IPS-11a (cell line): ENCODE measurements around the gene GRM3.

ENCODE experiments used
- H3K4me3 ChIP-seq: one replicate; pipeline ENCODE4 v1.5.1; 2013; ENCODE audit warnings: low read depth, low read length, control low read depth

Gene GRM3

DNA sequence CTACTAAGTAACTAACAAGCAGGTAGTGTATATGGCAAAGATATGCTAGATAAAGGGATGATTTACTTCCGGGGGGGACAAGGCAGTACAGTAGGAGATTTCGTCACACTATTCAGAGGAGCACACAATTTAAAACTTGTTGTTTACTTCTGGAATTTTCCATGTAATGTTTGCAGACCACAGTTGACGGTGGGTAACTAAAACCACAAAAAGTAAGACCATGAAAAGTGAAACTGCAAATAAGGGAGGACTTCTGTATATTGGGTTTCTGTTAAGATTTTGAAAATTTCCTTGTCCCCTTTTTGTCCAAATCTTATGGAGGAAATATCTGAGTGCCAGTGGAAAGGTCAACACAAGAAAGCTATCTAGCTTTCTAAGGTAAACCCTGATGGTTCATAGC, 245.8 kb downstream of the GRM3 start:
- H3K4me3 ChIP-seq = no peak overlapping the region

DNA sequence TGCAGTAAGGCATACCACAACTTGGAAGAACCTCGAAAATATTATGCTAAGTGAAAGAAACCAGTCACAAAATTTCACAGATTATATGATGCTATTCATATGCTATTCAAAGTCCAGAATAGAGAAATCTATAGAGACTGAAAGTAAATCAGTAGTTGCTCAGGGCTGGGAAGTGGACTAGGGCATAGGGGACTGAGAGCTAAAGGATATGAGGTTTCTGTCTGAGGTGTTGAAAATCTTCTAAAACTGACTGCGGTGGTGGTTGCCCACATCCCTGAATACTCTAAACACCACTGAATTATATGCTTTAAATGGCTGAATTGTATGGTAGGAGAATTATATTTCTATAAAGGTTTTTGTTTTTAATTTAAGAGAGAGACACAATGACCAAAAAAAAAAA, 254.5 kb downstream of the GRM3 start:
- H3K4me3 ChIP-seq = no peak overlapping the region

DNA sequence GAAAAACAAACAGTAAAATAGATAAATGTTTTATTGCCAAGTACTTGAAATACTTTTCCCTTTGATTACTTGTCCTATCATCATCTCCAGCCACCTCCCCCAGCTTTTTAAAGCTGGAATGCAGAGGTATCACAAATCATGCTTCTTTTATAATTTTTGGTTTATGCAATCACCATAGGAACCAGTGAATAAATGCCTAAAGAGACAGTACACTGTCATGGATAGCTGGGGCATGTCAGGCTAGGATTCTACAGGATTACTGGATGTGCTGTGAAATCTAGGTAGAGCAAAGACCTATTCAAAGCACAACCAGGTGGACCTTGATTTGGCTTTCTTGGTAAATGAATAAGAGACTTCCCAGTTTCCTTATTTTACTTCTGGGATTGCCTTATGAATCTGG, 257.2 kb downstream of the GRM3 start:
- H3K4me3 ChIP-seq = no peak overlapping the region

DNA sequence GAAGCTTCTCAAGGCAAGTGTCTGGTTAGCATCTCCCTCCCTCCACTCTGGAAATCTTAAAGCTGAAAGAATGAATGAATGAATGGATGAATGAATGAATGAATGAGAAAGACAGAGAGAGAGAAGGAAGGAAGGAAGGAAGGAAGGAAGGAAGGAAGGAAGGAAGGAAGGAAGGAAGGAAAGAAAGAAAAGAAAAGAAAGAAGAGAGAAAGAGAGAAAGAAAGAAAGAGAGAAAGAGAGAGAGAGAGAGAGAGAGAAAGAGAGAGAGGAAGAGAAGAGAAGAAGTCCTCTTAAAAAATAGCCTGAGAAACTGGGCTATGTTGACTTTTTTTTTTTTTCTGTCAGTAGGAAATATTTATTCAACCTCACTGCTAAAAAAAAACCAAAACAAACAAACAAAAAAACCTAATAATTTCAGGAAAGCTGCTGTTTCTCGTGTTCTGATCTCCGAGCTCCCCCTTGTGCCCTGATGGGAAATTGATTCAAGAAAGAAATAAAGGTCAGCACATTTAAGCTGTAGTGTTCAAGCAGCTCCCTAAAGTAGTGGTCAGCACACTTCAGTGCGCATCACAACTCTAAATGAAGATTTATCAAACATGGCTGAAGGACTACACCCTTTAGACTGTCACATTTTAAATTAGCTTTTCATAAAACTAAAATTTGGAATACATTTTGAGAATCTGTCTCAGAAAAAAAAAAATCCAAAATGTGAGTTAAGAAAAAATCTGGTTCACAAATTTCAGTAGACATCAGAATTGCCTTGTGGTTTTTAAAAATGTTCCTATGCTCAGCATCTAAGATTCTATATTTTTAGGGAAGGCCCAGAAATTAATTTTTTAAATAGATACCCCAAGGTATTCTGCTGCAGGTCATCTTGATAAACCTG, 261.5 kb downstream of the GRM3 start:
- H3K4me3 ChIP-seq = no peak overlapping the region

GRCh38 chr7:86908948-86909347, 265.2 kb downstream of the GRM3 start:
- no peak overlapping the region for H3K4me3 ChIP-seq

DNA sequence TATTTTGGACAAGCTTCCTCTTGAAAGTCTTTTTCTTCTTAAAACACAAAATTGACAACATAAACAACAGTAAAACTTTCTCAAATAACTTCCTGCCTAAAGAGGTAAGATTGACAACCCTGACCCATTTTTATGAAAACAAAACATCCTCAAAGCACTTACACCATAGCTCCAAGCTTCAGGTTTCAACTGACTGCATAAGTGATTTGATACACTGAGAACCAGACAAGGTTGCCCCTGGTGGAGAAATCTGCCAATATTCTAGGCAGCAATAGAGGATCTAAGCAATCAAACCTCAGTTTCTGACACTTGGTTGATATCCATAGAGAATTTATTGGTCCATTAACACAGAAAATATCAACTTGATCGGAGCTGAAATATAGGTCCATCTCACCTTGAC, 267.9 kb downstream of the GRM3 start:
- H3K4me3 ChIP-seq = no peak overlapping the region

DNA sequence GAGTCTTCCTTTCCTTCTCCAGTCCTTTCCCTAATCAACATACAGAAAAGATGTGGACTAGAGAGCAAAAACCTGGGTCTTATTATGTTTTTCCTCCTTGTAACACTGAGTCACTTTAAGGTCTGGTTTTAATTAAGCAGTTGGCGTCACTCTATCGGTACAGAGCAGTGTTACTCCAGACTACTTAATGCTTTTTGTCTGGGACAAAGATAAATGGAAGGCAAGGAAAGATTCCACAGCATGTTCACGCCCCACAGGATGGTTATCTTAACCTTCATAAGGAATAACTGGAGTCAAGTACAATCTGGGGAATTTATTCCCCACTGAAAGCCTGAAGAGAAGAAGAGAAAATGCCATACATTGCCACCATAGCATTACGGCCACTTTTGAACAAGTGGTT, 270.0 kb downstream of the GRM3 start:
- H3K4me3 ChIP-seq = no peak overlapping the region
